ENCODE results near the gene LARP4B.

DNA sequence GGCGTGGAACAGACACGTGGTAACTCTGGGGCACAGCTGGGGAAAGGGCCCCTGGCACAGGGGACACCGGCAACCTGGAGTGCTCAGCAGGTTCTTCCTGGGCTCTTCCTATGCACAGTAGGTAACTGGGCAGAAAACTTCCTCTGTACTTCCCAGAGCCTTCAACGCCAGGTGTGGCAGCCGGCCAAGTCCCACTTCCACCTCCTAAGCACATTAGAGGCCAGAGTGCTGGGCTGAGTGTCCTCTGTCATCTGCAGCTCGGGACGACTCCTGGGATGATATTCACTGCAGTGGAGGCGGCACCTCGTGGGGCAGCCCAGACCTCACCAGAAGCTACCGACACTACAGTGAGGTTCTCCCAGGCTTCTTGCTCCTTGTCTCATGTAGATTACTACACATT is 114.5 kb downstream of the LARP4B start:
- TF ChIP-seq, protein P1, sequence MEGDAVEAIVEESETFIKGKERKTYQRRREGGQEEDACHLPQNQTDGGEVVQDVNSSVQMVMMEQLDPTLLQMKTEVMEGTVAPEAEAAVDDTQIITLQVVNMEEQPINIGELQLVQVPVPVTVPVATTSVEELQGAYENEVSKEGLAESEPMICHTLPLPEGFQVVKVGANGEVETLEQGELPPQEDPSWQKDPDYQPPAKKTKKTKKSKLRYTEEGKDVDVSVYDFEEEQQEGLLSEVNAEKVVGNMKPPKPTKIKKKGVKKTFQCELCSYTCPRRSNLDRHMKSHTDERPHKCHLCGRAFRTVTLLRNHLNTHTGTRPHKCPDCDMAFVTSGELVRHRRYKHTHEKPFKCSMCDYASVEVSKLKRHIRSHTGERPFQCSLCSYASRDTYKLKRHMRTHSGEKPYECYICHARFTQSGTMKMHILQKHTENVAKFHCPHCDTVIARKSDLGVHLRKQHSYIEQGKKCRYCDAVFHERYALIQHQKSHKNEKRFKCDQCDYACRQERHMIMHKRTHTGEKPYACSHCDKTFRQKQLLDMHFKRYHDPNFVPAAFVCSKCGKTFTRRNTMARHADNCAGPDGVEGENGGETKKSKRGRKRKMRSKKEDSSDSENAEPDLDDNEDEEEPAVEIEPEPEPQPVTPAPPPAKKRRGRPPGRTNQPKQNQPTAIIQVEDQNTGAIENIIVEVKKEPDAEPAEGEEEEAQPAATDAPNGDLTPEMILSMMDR (IDR thresholded peaks at IDR 0.05; ENCODE audit: poor library complexity, severe bottlenecking) = no peak
- no peak for TF ChIP-seq SMC3 (conservative IDR thresholded peaks at IDR 0.05; ENCODE audit: poor library complexity)
- TF ChIP-seq POLR2AphosphoS5 (IDR thresholded peaks at IDR 0.05) = no peak
- TF ChIP-seq EZH2 (IDR thresholded peaks at IDR 0.05; ENCODE audit: borderline replicate concordance, insufficient read depth, low read length, poor library complexity, severe bottlenecking) = no peak
